Activated naive CD4-positive, alpha-beta T cell treated with anti-CD3 and anti-CD28 coated beads, Interleukin-2, amount 50 U/mL, for 24 hours (primary cell): ENCODE measurements around the gene NR5A1.

ENCODE experiments used
- H3K27ac Mint-ChIP-seq: one replicate; pipeline ENCODE4 v1.8.0; 2021; ENCODE audit warnings: mild to moderate bottlenecking, mixed read lengths
- H3K27me3 Mint-ChIP-seq: one replicate; pipeline ENCODE4 v1.8.0; 2021; ENCODE audit warnings: mixed read lengths
- H3K36me3 Mint-ChIP-seq: one replicate; pipeline ENCODE4 v1.8.0; 2021; ENCODE audit warnings: mixed read lengths
- H3K4me1 Mint-ChIP-seq: one replicate; pipeline ENCODE4 v1.8.0; 2021; ENCODE audit warnings: mixed read lengths
- H3K4me3 Mint-ChIP-seq: one replicate; pipeline ENCODE4 v1.8.0; 2021; ENCODE audit warnings: mild to moderate bottlenecking, mixed read lengths
- H3K9me3 Mint-ChIP-seq: one replicate; pipeline ENCODE4 v1.8.0; 2021; ENCODE audit warnings: mixed read lengths

The NR5A1 gene

DNA sequence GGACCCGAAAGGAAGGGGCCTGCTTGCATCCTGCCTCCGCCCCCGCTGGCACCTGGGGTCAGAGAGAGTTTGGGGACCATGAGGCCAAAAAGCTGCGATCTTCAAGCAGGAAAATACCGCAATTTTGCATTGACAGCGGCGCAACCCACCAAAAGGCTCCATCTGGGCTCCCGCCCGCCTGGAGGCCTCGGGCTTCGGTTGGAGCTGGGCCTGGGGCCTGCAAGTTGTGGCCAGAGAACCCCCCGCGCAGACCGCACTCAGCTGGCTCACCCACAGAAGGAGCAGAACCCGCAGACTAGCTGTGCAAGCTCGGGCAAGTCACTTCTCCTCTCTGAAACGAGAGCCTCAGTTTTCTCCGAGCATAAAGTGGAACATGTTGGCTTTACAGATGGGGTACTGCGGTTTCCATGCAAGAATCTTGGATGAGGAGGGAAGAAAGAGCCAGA is 1.3 kb downstream of the NR5A1 start:
- Mint-ChIP-seq H3K4me1 (peaks cover 7% of the 10 kb centered on the region), H3K27me3 (peaks cover 7% of the 10 kb centered on the region), H3K4me3 (no peak overlapping the region), H3K9me3 (no peaks in the 10 kb centered on the region), H3K36me3 (no peaks in the 10 kb centered on the region), H3K27ac (no peak overlapping the region)

DNA sequence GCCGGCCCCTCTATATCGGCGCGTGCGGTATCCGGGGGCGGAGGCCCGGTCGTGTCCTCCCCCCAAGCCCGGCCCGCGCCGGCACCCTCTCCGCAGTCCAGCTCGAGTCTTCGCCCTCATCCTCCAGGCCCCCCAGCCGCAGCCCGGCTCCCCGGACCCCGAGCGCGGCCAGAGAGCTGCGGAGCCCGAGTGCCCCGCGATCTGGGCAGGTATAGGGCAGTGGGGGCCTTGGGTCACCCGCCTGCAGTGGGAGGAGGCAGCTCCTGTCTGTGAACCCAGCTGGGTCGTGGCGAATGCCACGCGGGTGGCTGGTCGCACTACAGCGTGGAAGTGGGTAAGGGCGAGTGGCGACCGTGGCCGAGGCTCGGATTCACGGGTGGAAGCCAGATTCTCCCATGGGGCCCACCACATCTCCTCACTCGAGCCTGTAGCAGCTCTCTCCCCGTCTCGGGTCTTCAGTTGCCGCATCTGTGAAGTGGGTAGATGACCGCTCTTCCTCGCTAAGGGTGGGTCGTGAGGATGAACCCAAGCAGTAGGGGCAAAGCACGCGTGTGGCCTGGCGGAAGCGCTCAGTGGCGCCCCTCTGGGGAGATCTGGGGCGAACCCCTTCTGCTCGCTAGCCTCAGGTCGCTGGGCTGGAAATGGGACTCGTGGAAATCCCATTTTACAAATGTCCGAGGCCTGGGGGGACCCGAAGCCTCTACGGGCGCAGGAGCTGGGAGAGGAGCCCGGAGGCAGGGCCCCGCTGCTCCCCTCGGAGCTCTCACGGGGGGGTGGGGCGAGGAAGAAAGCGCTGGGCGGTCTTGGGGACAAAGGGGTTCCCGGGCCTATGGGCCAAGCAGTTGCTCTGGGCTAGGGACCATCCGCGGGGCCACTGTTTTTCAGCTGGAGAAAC is 1.9 kb downstream of the NR5A1 start:
- no peaks in the 10 kb centered on the region for H3K9me3 Mint-ChIP-seq
- H3K4me1 Mint-ChIP-seq: peaks cover 7% of the 10 kb centered on the region
- H3K27me3 Mint-ChIP-seq: peaks cover 7% of the 10 kb centered on the region
- H3K4me3 Mint-ChIP-seq: peak overlapping the region; percentile 61
- no peaks in the 10 kb centered on the region for H3K36me3 Mint-ChIP-seq
- no peak overlapping the region for H3K27ac Mint-ChIP-seq

DNA sequence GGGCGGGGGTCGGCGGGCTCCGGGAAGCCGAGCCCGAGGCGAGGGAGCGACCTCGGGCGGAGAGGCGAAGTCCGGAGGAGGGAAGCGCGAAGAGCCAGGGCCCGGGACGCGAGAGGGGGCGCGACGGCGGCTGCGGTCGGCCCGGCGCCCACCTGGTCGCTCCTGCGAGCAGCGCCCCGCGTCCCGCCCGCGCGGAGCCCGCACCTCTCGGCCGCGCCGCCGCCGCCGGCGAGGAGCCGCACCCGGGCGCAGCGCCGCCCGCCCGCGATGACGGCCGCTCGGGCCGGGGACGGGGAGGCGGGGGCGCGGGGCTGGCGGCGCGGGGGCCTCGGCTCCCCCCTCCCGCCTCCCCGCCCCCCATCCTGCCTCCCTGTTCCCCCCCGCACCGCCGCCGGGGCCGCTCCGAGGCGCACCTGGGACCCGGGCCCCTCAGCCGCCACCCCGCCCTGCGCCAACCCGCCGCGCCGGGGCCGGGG is 2.6 kb downstream of the NR5A1 start:
- no peaks in the 10 kb centered on the region for H3K9me3 Mint-ChIP-seq
- peaks cover 7% of the 10 kb centered on the region for H3K4me1 Mint-ChIP-seq
- no peak overlapping the region for H3K4me3 Mint-ChIP-seq
- H3K27ac Mint-ChIP-seq: no peak overlapping the region
- H3K36me3 Mint-ChIP-seq: no peaks in the 10 kb centered on the region
- peaks cover 7% of the 10 kb centered on the region for H3K27me3 Mint-ChIP-seq

DNA sequence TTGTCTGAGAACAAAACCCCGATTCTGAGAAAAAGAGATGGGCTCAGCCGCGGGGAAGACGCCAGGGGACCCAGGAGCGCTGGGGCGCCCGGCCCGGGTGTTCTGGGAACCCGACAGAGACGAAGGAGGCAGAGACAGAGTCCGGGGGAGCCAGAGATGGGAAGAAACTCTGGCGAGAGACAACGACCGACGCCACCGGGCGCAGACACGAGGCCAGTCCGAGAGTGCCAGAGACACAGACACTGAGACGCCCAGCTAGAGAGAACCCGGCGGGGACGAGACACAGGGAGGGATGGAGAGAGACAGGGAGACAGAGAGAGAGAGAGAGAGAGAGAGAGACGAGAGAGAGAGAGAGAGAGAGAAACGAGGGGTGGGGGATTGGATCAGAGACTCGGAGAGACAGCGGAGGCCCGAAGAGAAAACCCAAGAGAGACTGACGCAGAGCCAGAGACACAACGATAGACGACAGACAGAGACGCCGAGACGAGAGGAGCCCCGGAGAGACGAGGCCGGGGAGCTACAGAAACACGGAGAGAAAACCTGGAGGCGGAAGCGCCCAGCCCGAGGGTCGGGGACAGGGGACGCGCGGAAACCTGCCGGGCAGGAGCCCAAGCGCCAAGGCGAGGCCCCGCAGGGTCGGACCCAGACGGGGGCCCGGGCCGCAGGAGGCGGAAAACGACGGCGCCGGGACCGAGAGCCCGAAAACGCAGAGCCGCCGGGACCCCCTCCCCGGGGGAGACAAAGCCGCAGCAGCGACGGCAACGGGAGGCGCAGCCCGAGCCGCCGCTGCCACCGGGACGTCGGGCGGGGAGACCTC is 3.3 kb downstream of the NR5A1 start:
- Mint-ChIP-seq H3K4me3 (peak overlapping the region; percentile 84), H3K27me3 (peaks cover 7% of the 10 kb centered on the region), H3K9me3 (no peaks in the 10 kb centered on the region), H3K36me3 (no peaks in the 10 kb centered on the region), H3K27ac (peak overlapping the region; percentile 3), H3K4me1 (peaks cover 7% of the 10 kb centered on the region)

DNA sequence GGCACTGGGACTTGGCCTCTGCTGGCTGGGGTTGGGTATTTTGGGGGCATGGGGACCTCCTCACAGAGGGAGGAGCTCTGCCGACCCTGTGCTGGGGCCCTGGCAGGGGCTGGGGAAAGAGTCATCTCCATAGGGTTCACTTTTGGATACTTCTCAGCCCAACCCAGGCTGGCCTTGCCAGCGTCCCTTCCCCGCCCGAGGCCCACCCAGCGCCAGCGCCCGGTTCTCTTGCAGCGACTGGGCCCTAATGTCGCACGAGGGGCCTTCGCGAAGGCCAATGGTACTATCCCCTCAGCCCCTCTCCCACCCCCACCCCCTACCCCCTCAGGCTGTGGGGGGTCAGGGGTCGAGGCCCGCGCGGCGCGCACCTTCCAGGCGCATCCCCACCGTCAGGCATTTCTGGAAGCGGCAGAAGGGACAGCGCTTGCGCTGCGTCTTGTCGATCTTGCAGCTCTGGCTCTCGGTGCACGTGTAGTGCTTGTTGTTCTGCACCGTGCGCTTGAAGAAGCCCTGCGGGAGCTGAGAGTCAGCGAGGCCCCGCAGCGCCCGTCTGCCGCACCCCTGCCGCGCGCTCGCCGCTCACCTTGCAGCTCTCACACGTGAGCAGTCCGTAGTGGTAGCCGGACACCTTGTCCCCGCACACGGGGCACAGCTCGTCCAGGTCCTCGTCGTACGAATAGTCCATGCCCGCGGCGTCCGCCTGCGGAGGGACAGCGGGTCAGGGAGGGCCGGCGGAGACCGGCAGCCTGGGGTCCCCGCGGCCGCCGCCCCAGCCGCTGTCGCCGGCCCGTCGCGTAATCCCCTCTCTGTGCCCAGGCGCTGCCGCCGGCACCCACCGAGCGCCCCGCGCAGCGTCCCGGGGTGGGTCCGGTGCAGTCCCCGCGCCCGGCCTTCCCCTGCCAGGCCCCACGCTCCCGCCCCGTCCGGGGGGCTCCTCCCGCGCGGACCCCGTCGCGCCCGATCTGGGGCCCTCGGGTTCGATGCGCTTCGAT is 4.2 kb downstream of the NR5A1 start:
- Mint-ChIP-seq H3K9me3 (no peaks in the 10 kb centered on the region), H3K4me1 (peaks cover 7% of the 10 kb centered on the region), H3K27ac (no peak overlapping the region), H3K27me3 (peaks cover 7% of the 10 kb centered on the region), H3K4me3 (no peak overlapping the region), H3K36me3 (no peaks in the 10 kb centered on the region)

DNA sequence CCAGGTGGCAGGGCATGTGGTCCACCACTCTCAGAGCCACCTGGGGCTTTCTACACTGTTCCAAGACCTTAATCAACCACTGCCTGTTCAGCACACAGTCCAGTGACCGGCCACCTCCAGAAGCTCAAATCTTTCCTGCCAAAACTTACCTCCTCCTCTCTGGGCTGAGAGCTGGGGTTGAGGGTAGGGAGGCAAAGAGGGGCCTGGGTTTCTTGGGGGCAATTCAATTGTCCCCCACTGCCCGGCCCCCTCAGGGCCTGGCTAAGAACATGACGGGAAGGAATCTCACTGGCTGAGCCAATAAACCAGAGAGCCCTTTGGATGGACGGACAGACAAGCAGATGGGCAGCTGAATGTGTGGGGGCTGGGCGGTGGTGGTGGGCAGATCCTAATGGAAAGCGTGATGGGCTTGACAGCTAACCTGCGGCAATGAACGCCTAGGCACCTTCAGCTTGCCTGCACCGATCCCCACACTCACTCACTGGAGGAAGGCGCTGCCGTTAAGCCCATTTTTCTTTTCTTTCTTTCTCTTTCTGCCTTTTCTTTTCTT is 5.4 kb downstream of the NR5A1 start:
- peaks cover 7% of the 10 kb centered on the region for H3K27me3 Mint-ChIP-seq
- H3K4me3 Mint-ChIP-seq: no peak overlapping the region
- H3K4me1 Mint-ChIP-seq: peaks cover 14% of the 10 kb centered on the region
- no peaks in the 10 kb centered on the region for H3K36me3 Mint-ChIP-seq
- H3K9me3 Mint-ChIP-seq: no peaks in the 10 kb centered on the region
- no peak overlapping the region for H3K27ac Mint-ChIP-seq

DNA sequence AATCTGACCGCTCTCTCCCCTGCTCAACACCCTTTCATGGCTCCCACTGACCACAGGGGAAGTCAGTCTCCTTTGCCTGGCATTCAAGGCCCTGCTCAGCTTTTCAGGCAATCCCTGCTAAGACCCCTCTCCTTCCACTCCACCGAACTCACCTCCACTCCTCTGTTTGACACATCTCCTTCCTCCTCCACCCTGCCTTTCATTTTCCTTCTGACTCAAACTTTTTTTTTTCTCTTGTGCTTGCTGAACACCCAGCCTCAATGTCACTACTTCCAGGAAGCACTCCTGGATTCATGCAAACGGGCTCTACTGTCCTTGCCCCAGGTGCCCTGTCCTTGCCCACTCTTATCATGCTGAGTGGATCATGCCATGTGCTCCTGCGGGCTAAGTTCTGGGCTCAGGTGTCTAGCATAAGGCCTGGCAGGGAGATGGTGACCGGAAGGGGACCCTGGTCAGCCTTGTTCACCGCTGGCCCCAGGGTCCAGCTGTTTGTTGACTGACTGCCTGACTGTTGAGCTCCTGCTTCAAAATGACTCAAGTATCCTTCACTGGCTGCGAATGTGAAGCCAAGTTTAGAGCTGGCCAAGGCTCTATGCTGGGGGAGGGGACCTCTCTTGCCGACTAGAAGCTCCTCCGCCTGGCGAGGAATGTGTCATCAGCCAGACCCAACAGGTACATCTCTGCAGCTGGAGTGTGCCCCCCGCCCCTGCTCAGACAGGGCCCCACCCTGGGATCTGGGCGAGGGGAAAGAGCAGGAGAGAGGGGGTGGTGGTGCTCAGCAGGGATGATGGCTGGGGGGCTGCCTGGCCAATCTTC is 6.2 kb downstream of the NR5A1 start:
- Mint-ChIP-seq H3K4me3 (no peak overlapping the region), H3K36me3 (no peaks in the 10 kb centered on the region), H3K4me1 (peaks cover 20% of the 10 kb centered on the region), H3K27ac (no peak overlapping the region), H3K9me3 (no peaks in the 10 kb centered on the region), H3K27me3 (peaks cover 6% of the 10 kb centered on the region)

DNA sequence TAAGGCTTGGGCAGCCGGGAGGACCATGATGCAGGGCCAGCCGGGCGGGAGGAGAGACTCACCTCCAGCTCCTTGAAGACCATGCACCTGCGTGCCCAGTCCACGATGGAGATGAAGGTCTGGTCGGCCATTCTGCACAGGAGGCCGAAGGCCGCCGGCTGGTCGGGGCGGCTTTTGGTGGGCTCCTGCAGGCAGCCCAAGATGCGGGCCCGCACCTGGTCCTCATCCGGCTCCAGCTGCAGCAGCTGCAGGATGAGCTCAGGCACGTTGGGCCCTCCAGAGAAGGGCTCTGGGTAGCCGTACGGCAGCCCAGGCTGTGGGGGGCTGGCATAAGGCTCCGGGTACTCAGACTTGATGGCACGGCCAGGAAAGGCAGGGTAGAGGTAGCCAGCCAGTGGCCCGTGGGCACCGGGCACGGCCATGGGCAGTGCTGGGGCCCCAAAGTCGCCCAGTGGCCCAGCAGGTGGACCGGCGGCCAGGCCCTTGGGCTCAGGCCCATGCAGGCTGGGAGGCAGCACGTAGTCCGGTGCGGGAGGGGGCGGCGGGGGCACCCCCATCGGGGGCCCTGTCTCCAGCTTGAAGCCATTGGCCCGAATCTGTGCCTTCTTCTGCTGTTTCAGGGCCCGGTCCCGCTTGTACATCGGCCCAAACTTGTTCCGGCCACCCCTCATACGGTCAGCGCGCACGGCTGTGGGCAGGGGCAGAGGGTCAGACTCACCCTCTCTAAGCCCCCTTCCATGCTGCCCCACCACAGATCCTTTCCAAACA is 7.0 kb downstream of the NR5A1 start:
- peaks cover 27% of the 10 kb centered on the region for H3K4me1 Mint-ChIP-seq
- peaks cover 4% of the 10 kb centered on the region for H3K27me3 Mint-ChIP-seq
- no peaks in the 10 kb centered on the region for H3K9me3 Mint-ChIP-seq
- H3K36me3 Mint-ChIP-seq: no peaks in the 10 kb centered on the region
- no peak overlapping the region for H3K4me3 Mint-ChIP-seq
- no peak overlapping the region for H3K27ac Mint-ChIP-seq

DNA sequence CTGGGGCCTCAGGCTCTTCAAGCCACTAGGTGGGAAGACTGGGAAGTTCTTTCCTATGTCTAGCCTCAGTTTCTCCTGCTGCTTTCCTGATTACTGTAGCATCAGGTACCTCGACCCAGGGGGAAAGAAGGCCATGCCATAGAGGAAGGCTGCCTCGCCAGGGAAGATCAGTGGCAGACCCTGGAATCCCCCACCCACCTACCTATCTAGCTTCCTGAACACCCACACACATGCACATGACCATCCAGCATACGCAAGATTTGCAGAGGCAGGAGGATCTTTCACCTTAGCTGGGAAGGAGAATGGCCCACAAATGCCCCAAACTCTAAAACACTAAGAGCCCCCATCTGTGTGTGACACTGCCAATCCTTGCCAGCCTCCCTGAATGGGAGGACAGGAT is 8.0 kb downstream of the NR5A1 start:
- Mint-ChIP-seq H3K27me3 (peaks cover 4% of the 10 kb centered on the region), H3K4me3 (no peak overlapping the region), H3K36me3 (no peaks in the 10 kb centered on the region), H3K4me1 (peaks cover 29% of the 10 kb centered on the region), H3K9me3 (no peaks in the 10 kb centered on the region), H3K27ac (peak overlapping the region; percentile 26)

DNA sequence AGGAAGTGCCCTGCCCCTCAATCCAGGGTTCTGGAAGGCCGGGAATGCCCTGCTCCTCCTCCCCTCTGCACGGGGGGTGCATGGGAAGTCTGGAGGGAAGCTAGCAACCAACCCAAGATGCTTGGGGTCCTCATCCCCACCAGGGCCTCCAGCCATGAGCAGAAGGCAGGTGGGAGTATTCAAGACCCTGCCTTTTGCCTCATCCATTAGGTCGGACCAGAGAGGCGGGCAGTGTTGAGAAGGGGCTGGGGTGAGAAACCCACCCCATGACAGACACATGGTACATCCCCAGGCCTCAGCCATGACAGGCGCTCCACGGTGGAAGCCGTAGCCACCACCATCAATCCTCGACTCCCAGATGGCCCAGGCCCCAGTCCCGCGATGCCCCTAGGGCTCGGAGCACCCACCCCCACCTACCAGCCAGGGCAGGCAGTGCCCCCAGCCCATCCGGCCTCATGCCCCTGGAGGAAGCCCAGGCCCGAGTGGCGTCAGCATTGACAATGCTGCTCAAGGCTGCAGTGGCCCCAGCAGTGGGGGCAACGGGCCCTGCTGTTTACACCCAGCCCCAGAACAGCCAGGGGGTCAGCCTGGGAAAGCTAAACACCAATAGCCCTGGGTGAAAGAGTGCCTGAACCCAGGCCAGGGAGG is 8.6 kb downstream of the NR5A1 start:
- no peak overlapping the region for H3K27ac Mint-ChIP-seq
- H3K27me3 Mint-ChIP-seq: no peaks in the 10 kb centered on the region
- H3K36me3 Mint-ChIP-seq: no peaks in the 10 kb centered on the region
- H3K4me1 Mint-ChIP-seq: peaks cover 23% of the 10 kb centered on the region
- no peak overlapping the region for H3K4me3 Mint-ChIP-seq
- no peaks in the 10 kb centered on the region for H3K9me3 Mint-ChIP-seq

DNA sequence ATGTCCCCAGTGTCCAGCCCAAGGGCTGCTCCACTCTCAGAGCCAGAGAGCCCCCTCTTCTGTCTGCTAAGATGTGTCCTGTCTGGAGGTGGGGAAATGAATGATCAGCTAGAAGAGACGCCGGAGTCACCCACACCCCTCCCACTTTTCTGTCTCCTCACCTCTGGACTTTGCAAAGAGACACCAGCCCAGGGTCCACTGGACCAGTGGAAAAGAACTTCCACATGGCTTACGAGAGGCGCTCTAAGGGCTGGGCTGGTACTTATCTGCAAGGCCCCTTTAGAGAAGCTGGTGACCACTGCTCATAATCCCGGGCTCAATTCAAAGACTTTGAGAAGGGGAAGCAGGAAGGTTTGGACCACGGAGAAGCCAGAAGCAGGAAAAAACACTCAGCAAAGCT is 9.2 kb downstream of the NR5A1 start:
- Mint-ChIP-seq H3K27ac (no peak overlapping the region), H3K27me3 (no peaks in the 10 kb centered on the region), H3K4me3 (no peak overlapping the region), H3K9me3 (no peaks in the 10 kb centered on the region), H3K36me3 (no peaks in the 10 kb centered on the region), H3K4me1 (peaks cover 22% of the 10 kb centered on the region)

DNA sequence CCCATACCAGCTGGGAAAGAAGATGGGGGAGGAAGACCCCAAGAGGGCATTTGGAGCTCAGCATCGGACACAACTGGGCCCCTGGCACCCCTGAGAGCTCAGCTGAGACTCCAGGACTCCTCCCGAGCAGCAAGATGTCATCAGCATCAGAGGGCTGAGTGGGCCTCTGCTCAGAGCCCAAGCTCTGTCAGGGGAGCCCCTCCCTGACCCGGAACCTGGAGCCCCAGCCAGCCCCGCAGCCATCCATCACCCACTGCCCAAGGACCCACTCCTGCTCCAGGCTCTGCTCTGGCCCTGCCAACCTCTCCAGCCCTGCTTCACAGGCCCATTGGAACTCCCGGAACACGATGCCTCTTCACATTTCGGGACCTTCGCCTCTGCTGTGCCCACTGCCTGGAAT is 9.8 kb downstream of the NR5A1 start:
- Mint-ChIP-seq H3K27ac (no peak overlapping the region), H3K4me1 (peaks cover 22% of the 10 kb centered on the region), H3K27me3 (no peaks in the 10 kb centered on the region), H3K4me3 (no peak overlapping the region), H3K9me3 (no peaks in the 10 kb centered on the region), H3K36me3 (no peaks in the 10 kb centered on the region)

DNA sequence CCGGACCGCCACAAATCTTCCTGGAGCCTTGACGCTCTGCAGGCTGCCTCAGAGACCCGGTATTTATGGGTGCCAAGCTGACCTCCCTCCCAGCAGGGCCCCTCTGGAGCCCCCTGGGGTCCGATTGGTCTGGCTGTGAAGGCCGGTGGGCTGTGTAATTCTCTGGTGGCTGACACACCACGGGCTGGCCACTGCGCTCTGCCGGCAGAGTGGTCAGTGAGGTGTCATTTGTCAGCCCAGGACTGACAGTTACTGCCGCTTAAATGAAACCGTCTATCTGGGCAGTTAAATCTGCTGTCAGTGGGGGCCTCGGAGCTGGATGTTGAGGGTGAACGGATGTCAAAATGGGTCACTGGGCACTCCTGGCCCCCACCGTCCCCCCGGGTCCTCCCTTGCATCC is 10.7 kb downstream of the NR5A1 start:
- H3K27ac Mint-ChIP-seq: no peak overlapping the region
- H3K27me3 Mint-ChIP-seq: no peaks in the 10 kb centered on the region
- no peaks in the 10 kb centered on the region for H3K9me3 Mint-ChIP-seq
- H3K36me3 Mint-ChIP-seq: no peaks in the 10 kb centered on the region
- no peak overlapping the region for H3K4me3 Mint-ChIP-seq
- peaks cover 22% of the 10 kb centered on the region for H3K4me1 Mint-ChIP-seq
